Endothelial cell of umbilical vein (primary cell): Measurements from ENCODE around the gene RRP1. TPM values are rescaled to one million over a fixed set of nuclear protein-coding genes. Genes with fewer than 3 reads are reported as not detected.

Source experiments
- BruUV-seq: library from RNA; stranded (reverse); fragments of 400-500 nt; replicated peaks from 2 replicates; lab custom pipeline; 2021; lab: Mats Ljungman, UMichigan
- CTCF ChIA-PET: fragments of 300-600, 350-600 bp; sonication (Branson Sonifier 250); formaldehyde crosslinking; loops from one replicate; lab custom pipeline; 2021; ENCODE audit warnings: antibody characterized with exemption, inconsistent platforms; lab: Charles Lee
- POLR2A ChIA-PET: fragments of 300-600, 350-600 bp; sonication (Branson Sonifier 250); formaldehyde crosslinking; loops from one replicate; lab custom pipeline; 2021; ENCODE audit warnings: antibody characterized with exemption, inconsistent platforms; lab: Charles Lee
- DNase-seq: peaks from one replicate; pipeline ENCODE4 v3.0.0-alpha.2; 2011; ENCODE audit warnings: low read depth, low spot score
- FAIRE-seq: peaks from 2 replicates; lab custom pipeline; 2011; peaks lifted over from hg19 to GRCh38; lab: Jason Lieb, UNC
- H2AFZ ChIP-seq: 2 replicates; pipeline ENCODE4 v1.6.0; 2012; ENCODE audit warnings: low read depth, low read length, control low read depth, inconsistent platforms
- H3K27ac ChIP-seq: 2 replicates; pipeline ENCODE4 v1.5.1; 2011; ENCODE audit warnings: low read depth, mild to moderate bottlenecking, control low read depth, low read length, moderate library complexity; ENCODE audit not compliant: insufficient read depth
- H3K27me3 ChIP-seq, 2 experiments: 2 replicates each; pipeline versions ENCODE4 v1.6.0 to v1.6.1; 2011; ENCODE audit warnings: low read length in 2 of 2, mixed read lengths in 1 of 2; ENCODE audit not compliant: control insufficient read depth in 2 of 2, insufficient read depth in 2 of 2
- H3K36me3 ChIP-seq, 2 experiments: 2 replicates in 1 of 2; 3 replicates in 1 of 2; pipeline ENCODE4 v1.5.1; 2011; ENCODE audit warnings: low read length in 2 of 2, mild to moderate bottlenecking in 1 of 2, moderate library complexity in 1 of 2; ENCODE audit not compliant: control insufficient read depth in 2 of 2, insufficient read depth in 2 of 2; ENCODE audit errors: extremely low read depth in 1 of 2
- H3K4me1 ChIP-seq: 3 replicates; pipeline ENCODE4 v1.5.1; 2011; ENCODE audit warnings: mild to moderate bottlenecking, low read length; ENCODE audit not compliant: control insufficient read depth, insufficient read depth; ENCODE audit errors: extremely low read depth
- H3K4me2 ChIP-seq: 2 replicates; pipeline ENCODE4 v1.6.1; 2011; ENCODE audit warnings: low read length, control low read depth, mixed read lengths; ENCODE audit not compliant: insufficient read depth
- H3K4me3 ChIP-seq, 3 experiments: fragments of 200-600 bp in 1 of 3; sonication (generic), shearing (Covaris generic) in 1 of 3; replicated peaks in 1 of 3; 2 replicates each; pipeline ENCODE4 v1.5.1; 2011 to 2016; ENCODE audit warnings: control low read depth in 3 of 3, low read length in 3 of 3, mild to moderate bottlenecking in 2 of 3, inconsistent platforms in 1 of 3, low read depth in 1 of 3, moderate library complexity in 1 of 3; ENCODE audit not compliant: insufficient read depth in 1 of 3
- H3K79me2 ChIP-seq: 2 replicates; pipeline ENCODE4 v1.6.0; 2012; ENCODE audit warnings: low read length, inconsistent platforms; ENCODE audit not compliant: control insufficient read depth, insufficient read depth
- H3K9ac ChIP-seq: replicated peaks from 2 replicates; pipeline ENCODE3; 2011; ENCODE audit warnings: low read length, control low read depth; ENCODE audit not compliant: insufficient read depth; ENCODE audit errors: extremely low read depth
- H3K9me1 ChIP-seq: replicated peaks from 3 replicates; pipeline ENCODE4 v1.6.0; 2011; ENCODE audit warnings: mild to moderate bottlenecking, low read length; ENCODE audit not compliant: control insufficient read depth, insufficient read depth; ENCODE audit errors: extremely low read depth
- H3K9me3 ChIP-seq: replicated peaks from 2 replicates; pipeline ENCODE4 v1.5.1; 2012; ENCODE audit warnings: low read length, inconsistent platforms; ENCODE audit not compliant: control insufficient read depth, insufficient read depth
- H4K20me1 ChIP-seq: replicated peaks from 2 replicates; pipeline ENCODE3; 2011; ENCODE audit warnings: mild to moderate bottlenecking, low read length; ENCODE audit not compliant: control insufficient read depth, insufficient read depth; ENCODE audit errors: extremely low read depth
- CTCF ChIP-seq, 2 donors: IDR thresholded peaks; 1 replicate in 1 of 2; 2 replicates in 1 of 2; pipeline ENCODE4 v1.5.1; 2011; ENCODE audit warnings: low read length in 2 of 2, mild to moderate bottlenecking in 2 of 2, moderate library complexity in 2 of 2, control low read depth in 1 of 2, inconsistent platforms in 1 of 2, low read depth in 1 of 2; ENCODE audit not compliant: insufficient read depth in 1 of 2; ENCODE audit errors: extremely low read depth in 1 of 2
- EZH2 ChIP-seq: IDR thresholded peaks from 2 replicates; pipeline ENCODE4 v1.6.1; 2012; ENCODE audit warnings: borderline replicate concordance, low read depth, mild to moderate bottlenecking, moderate library complexity, low read length, inconsistent platforms; ENCODE audit not compliant: severe bottlenecking
- FOS ChIP-seq: IDR thresholded peaks from 2 replicates; pipeline ENCODE4 v1.6.1; 2011; ENCODE audit warnings: mild to moderate bottlenecking, low read length, moderate library complexity, borderline replicate concordance; ENCODE audit not compliant: insufficient read depth
- GATA2 ChIP-seq: IDR thresholded peaks from 2 replicates; pipeline ENCODE4 v1.7.0; 2011; ENCODE audit warnings: low read depth, mild to moderate bottlenecking, moderate library complexity, mixed read lengths, low read length; ENCODE audit not compliant: insufficient read length, insufficient read depth
- JUN ChIP-seq: IDR thresholded peaks from 2 replicates; pipeline ENCODE4 v1.6.1; 2011; ENCODE audit warnings: borderline replicate concordance, low read depth; ENCODE audit not compliant: insufficient read length, insufficient read depth
- MAX ChIP-seq: IDR thresholded peaks from 2 replicates; pipeline ENCODE4 v1.6.1; 2011; ENCODE audit not compliant: insufficient read depth, insufficient read length
- MYC ChIP-seq: IDR thresholded peaks from one replicate; pipeline ENCODE4 v1.6.1; 2011; ENCODE audit warnings: mild to moderate bottlenecking, low read depth, low read length
- POLR2A ChIP-seq: IDR thresholded peaks from 2 replicates; pipeline ENCODE4 v1.6.1; 2012; ENCODE audit warnings: low read depth, mild to moderate bottlenecking, control low read depth, low read length
- POLR2AphosphoS5 ChIP-seq: IDR thresholded peaks from 2 replicates; pipeline ENCODE4 v1.6.1; 2012; ENCODE audit warnings: low read depth, mild to moderate bottlenecking, control low read depth, low read length, moderate library complexity; ENCODE audit not compliant: insufficient read depth
- dilution Hi-C: fragments of 300-500 bp; cut with MboI; formaldehyde crosslinking; loops from one replicate; pipeline ENCODE4 v1.15.0; 2019; ENCODE audit warnings: low sequenced_read_pairs; ENCODE audit not compliant: extremely low pct_ligation_motif_present
- intact Hi-C: fragments of 100-400 bp; cut with micrococcal nuclease; formaldehyde crosslinking; loops from one replicate; pipeline ENCODE4 v1.10.0; 2022
- polyA plus RNA-seq, 4 experiments: library from polyadenylated mRNA; depleted of rRNA in 3 of 4; stranded (reverse) in 3 of 4; unstranded in 1 of 4; fragments of >200 nt; gene quantifications; 2 replicates each; pipeline versions ENCODE4 v1.2.1 to v1.2.3, GENCODE V29; 2011 to 2012; ENCODE audit warnings: missing spikeins in 1 of 4
- total RNA-seq: library from RNA; stranded (reverse); gene quantifications from 2 replicates; pipeline ENCODE4 v1.2.3, GENCODE V29; 2021

The RRP1 gene
- total and polyA plus RNA-seq, 2 donors (not counting 3 experiments of a cell fraction or from before 2014, with no cell fraction given) = 15.2 to 36.3 TPM

- BruUV-seq = no TSS peak
- CTCF ChIA-PET = interaction anchor here (0.6 to 1.4 kb wide), 3 partner anchors 17 to 126 kb away, joined by 3 to 5 read pairs (median 3); no protein-coding TSS in a partner anchor
These were observed 59.4 kb downstream of the RRP1 start for GRCh38 chr21:43848771-43849170.

More at GRCh38 chr21:43848771-43849170, 59.4 kb downstream of the RRP1 start:
- H3K36me3 ChIP-seq = no peaks in the 10 kb centered on the region
- FAIRE-seq (no peak), DNase-seq (no peak)
- no peak overlapping the region for H3K27ac ChIP-seq
- H3K9me3 ChIP-seq = no peaks in the 10 kb centered on the region
- H3K9me1 ChIP-seq = no peaks in the 10 kb centered on the region
- no peak overlapping the region for H2AFZ ChIP-seq
- no peaks in the 10 kb centered on the region for H3K79me2 ChIP-seq
- intact Hi-C loops (no loop called here), dilution Hi-C loops (no loop called here)
- H3K4me2 ChIP-seq = no peak overlapping the region
- POLR2A ChIA-PET = no interaction called here
- no peak overlapping the region for H3K9ac ChIP-seq
- H4K20me1 ChIP-seq = no peaks in the 10 kb centered on the region
- no peaks in the 10 kb centered on the region for H3K27me3 ChIP-seq
- TF ChIP-seq EZH2 (no peak), CTCF (IDR thresholded peaks at IDR 0.05; ENCODE audit: extremely low read depth in 1 of 2, insufficient read depth in 1 of 2, low read depth in 1 of 2, low read length in 2 of 2) (no peak), FOS (no peak), MAX (no peak), MYC (no peak), POLR2A (no peak), JUN (no peak), POLR2AphosphoS5 (no peak), GATA2 (no peak)
- H3K4me1 ChIP-seq = no peaks in the 10 kb centered on the region
- no peak overlapping the region for H3K4me3 ChIP-seq
